ENCODE data around the gene CHSY1. TPM values are rescaled to one million over a fixed set of nuclear protein-coding genes. Genes with fewer than 3 reads are reported as not detected.

The CHSY1 gene
- total and polyA plus RNA-seq, 2 of the 4 experiments (the other 2 are of a cell fraction): 40.9 to 53.2 TPM

DNA sequence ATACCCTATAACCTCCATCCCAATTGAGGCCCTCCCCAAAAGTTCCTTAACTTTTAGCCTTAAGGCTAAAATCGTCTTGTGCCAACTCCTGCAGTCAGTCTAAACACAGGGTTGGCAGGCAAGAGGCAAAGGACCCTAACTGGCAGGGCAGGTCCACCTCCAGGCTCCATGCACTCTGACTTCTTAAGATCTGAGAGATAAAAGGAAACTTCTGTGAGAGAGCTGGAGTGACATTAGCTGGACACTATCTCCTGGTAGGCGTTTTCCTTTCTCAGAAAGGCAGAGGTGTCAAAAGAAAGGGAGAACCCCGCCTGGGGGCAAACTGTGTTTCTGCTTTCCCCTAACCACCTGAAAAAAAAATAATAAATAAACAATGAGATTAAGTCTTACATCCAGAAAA is 3.6 kb downstream of the CHSY1 start:
- BruUV-seq (replicated peaks): no TSS peak
- TF ChIP-seq CEBPB (IDR thresholded peaks at IDR 0.05; ENCODE audit: low read depth, low read length): no peak
- TF ChIP-seq, protein P1, sequence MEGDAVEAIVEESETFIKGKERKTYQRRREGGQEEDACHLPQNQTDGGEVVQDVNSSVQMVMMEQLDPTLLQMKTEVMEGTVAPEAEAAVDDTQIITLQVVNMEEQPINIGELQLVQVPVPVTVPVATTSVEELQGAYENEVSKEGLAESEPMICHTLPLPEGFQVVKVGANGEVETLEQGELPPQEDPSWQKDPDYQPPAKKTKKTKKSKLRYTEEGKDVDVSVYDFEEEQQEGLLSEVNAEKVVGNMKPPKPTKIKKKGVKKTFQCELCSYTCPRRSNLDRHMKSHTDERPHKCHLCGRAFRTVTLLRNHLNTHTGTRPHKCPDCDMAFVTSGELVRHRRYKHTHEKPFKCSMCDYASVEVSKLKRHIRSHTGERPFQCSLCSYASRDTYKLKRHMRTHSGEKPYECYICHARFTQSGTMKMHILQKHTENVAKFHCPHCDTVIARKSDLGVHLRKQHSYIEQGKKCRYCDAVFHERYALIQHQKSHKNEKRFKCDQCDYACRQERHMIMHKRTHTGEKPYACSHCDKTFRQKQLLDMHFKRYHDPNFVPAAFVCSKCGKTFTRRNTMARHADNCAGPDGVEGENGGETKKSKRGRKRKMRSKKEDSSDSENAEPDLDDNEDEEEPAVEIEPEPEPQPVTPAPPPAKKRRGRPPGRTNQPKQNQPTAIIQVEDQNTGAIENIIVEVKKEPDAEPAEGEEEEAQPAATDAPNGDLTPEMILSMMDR (conservative IDR thresholded peaks at IDR 0.05; ENCODE audit: low read depth, low read length): no peak
- no peak for TF ChIP-seq RCOR1 (IDR thresholded peaks at IDR 0.05; ENCODE audit: insufficient replicate concordance, low read length)
- no peak for TF ChIP-seq USF2 (IDR thresholded peaks at IDR 0.05; ENCODE audit: low read depth, low read length)
- no peak for TF ChIP-seq MAFK (IDR thresholded peaks at IDR 0.05; ENCODE audit: low read depth, low read length)
- TF ChIP-seq NFE2L2 (IDR thresholded peaks at IDR 0.05; ENCODE audit: low read depth, low read length): no peak
- TF ChIP-seq, protein P2, sequence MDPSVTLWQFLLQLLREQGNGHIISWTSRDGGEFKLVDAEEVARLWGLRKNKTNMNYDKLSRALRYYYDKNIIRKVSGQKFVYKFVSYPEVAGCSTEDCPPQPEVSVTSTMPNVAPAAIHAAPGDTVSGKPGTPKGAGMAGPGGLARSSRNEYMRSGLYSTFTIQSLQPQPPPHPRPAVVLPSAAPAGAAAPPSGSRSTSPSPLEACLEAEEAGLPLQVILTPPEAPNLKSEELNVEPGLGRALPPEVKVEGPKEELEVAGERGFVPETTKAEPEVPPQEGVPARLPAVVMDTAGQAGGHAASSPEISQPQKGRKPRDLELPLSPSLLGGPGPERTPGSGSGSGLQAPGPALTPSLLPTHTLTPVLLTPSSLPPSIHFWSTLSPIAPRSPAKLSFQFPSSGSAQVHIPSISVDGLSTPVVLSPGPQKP (IDR thresholded peaks at IDR 0.05; ENCODE audit: borderline replicate concordance, low read depth, low read length): no peak
- TF ChIP-seq RAD21 (IDR thresholded peaks at IDR 0.05; ENCODE audit: low read length): no peak
- TF ChIP-seq RFX5 (IDR thresholded peaks at IDR 0.05; ENCODE audit: low read depth, low read length): no peak
- no peak for TF ChIP-seq MXI1 (IDR thresholded peaks at IDR 0.05; ENCODE audit: borderline replicate concordance, low read depth, low read length)
- no peak for TF ChIP-seq SMC3 (IDR thresholded peaks at IDR 0.05; ENCODE audit: low read depth, low read length)
- no peak for TF ChIP-seq MAZ (IDR thresholded peaks at IDR 0.05; ENCODE audit: borderline replicate concordance, low read depth, low read length)
- H3K4me3 ChIP-seq (ENCODE audit: insufficient read depth, low read depth, low read length): no peak overlapping the region
- H3K4ac ChIP-seq (ENCODE audit: low read depth, low read length): no peak overlapping the region
- no peak for ATAC-seq (ENCODE audit: low read depth)
- H2AFZ ChIP-seq (replicated peaks; ENCODE audit: low read length, poor library complexity): no peak overlapping the region
- no peak overlapping the region for H2BK120ac ChIP-seq (ENCODE audit: low read depth, low read length)
- no peaks in the 10 kb centered on the region for H3K9me3 ChIP-seq (ENCODE audit: control insufficient read depth, insufficient read depth, low read length)
- no peak overlapping the region for H2BK5ac ChIP-seq (ENCODE audit: low read depth, low read length, poor library complexity, severe bottlenecking)
- no peak overlapping the region for H4K8ac ChIP-seq (ENCODE audit: low read depth in 2 of 2, low read length in 2 of 2)
- H3K27me3 ChIP-seq (ENCODE audit: control insufficient read depth, insufficient read depth, low read length): no peaks in the 10 kb centered on the region
- intact Hi-C loops (cut with micrococcal nuclease) (no loop called here), in situ Hi-C loops (cut with MboI; ENCODE audit: low sequenced_read_pairs) (loop anchor here (5.0 kb wide), 1 partner anchor 41 kb away; no protein-coding TSS in a partner anchor), dilution Hi-C loops (cut with HindIII; ENCODE audit: low sequenced_read_pairs, unreplicated experiment) (no loop called here)
- H3K27ac ChIP-seq (ENCODE audit: insufficient read depth, low read length): no peak overlapping the region
- DNase-seq: no peak
- H2AK5ac ChIP-seq (ENCODE audit: low read depth, low read length): no peak overlapping the region; the same call in 1 of the 2 replicates
- H2BK20ac ChIP-seq (ENCODE audit: low read depth, low read length): no peak overlapping the region
- POLR2A ChIA-PET (ENCODE audit: unreplicated experiment): no interaction called here
- WGBS, 2 experiments (ENCODE audit: extremely low coverage in 2 of 2, insufficient read length in 1 of 2): no CpG with 5 or more reads among the region's 3 CpGs
- peak overlapping the region; percentile 67; the same call in 1 of the 2 replicates for H3K23ac ChIP-seq (ENCODE audit: low read depth, low read length)
- peaks cover 76% of the 10 kb centered on the region for H4K20me1 ChIP-seq (ENCODE audit: insufficient read depth, low read length)
- peak overlapping the region; percentile 3; the same call in 1 of the 2 replicates for H3K4me2 ChIP-seq (ENCODE audit: low read depth, low read length)
- no peak overlapping the region for H4K91ac ChIP-seq (ENCODE audit: insufficient read depth, low read depth, low read length)
- no peak overlapping the region for H3K14ac ChIP-seq (replicated peaks; ENCODE audit: low read depth, low read length)
- H3K56ac ChIP-seq (ENCODE audit: extremely low read depth, insufficient read depth, low read length): no peak overlapping the region
- no peak overlapping the region for H2AK9ac ChIP-seq (replicated peaks; ENCODE audit: low read depth, low read length, poor library complexity)
- H3K36me3 ChIP-seq (ENCODE audit: control insufficient read depth, insufficient read depth, low read length): peaks cover 16% of the 10 kb centered on the region
- no peak overlapping the region for H3K9ac ChIP-seq (ENCODE audit: low read depth, low read length)
- H3K9me1 ChIP-seq (ENCODE audit: insufficient read depth, low read length): peaks cover 26% of the 10 kb centered on the region
- CTCF ChIA-PET: no interaction called here
- no peak overlapping the region for H2BK15ac ChIP-seq (ENCODE audit: low read depth, low read length)
- H3K4me1 ChIP-seq (ENCODE audit: control insufficient read depth, insufficient read depth, low read length): peaks cover 27% of the 10 kb centered on the region
- no peak overlapping the region; the same call in 1 of the 2 replicates for H3K18ac ChIP-seq (ENCODE audit: low read depth, low read length)
- peaks cover 0 to 63% of the 10 kb centered on the region in 2 experiments; a peak in 2 of 4 replicates for H3K79me1 ChIP-seq (ENCODE audit: low read depth in 1 of 2, low read length in 2 of 2)
- H4K5ac ChIP-seq (ENCODE audit: low read depth, low read length): no peak overlapping the region
